WTC11 (cell line): Measurements from ENCODE around the gene PIP4K2C. TPM values are rescaled to one million over a fixed set of nuclear protein-coding genes. Genes with fewer than 3 reads are reported as not detected.
A peak's percentile ranks its signal among the peaks of the same experiment; 100 is the strongest.

Experiments
- ARID4B ChIP-seq: sonication (generic); formaldehyde crosslinking; IDR thresholded peaks from 2 replicates; pipeline ENCODE4 v1.8.0; 2023; ENCODE audit warnings: missing genetic modification reagents, mild to moderate bottlenecking, borderline replicate concordance
- CBFB ChIP-seq: sonication (generic); formaldehyde crosslinking; IDR thresholded peaks from 2 replicates; pipeline ENCODE4 v1.8.1; 2022; ENCODE audit warnings: mild to moderate bottlenecking, low read depth, missing genetic modification reagents
- CTCF ChIP-seq: fragments of 200-600 bp; IDR thresholded peaks from 2 replicates; pipeline ENCODE4 v1.8.0; 2022; ENCODE audit warnings: antibody characterized with exemption
- E2F4 ChIP-seq: sonication (generic); formaldehyde crosslinking; IDR thresholded peaks from 2 replicates; pipeline ENCODE4 v1.8.1; 2022; ENCODE audit warnings: low read depth, mild to moderate bottlenecking, moderate library complexity, missing genetic modification reagents, borderline replicate concordance
- ERG ChIP-seq: fragments of 250-450 bp; sonication (Bioruptor Pico); IDR thresholded peaks from 2 replicates; pipeline ENCODE4 v1.8.0; 2021; ENCODE audit warnings: mild to moderate bottlenecking
- ESRRA ChIP-seq: sonication (generic); formaldehyde crosslinking; IDR thresholded peaks from 2 replicates; pipeline ENCODE4 v1.8.1; 2022; ENCODE audit warnings: mild to moderate bottlenecking, missing genetic modification reagents, borderline replicate concordance
- FOXK1 ChIP-seq: sonication (generic); formaldehyde crosslinking; IDR thresholded peaks from 2 replicates; pipeline ENCODE4 v1.8.0; 2022; ENCODE audit warnings: mild to moderate bottlenecking, moderate library complexity, missing genetic modification reagents
- FOXP1 ChIP-seq: sonication (generic); formaldehyde crosslinking; IDR thresholded peaks from 2 replicates; pipeline ENCODE4 v1.8.0; 2022; ENCODE audit warnings: missing genetic modification reagents, mild to moderate bottlenecking, moderate library complexity, borderline replicate concordance
- JAZF1 ChIP-seq: fragments of 250-450 bp; sonication (Bioruptor Pico); IDR thresholded peaks from 2 replicates; pipeline ENCODE4 v1.9.0; 2021; ENCODE audit warnings: moderate library complexity, mild to moderate bottlenecking, inconsistent platforms
- MAX ChIP-seq: sonication (generic); formaldehyde crosslinking; IDR thresholded peaks from 2 replicates; pipeline ENCODE4 v1.8.0; 2022; ENCODE audit warnings: mild to moderate bottlenecking, missing genetic modification reagents
- MXD4 ChIP-seq: fragments of 250-450 bp; sonication (Bioruptor Pico); IDR thresholded peaks from 2 replicates; pipeline ENCODE4 v1.8.0; 2021; ENCODE audit warnings: mild to moderate bottlenecking, moderate library complexity, borderline replicate concordance
- NFE2L1 ChIP-seq: sonication (generic); formaldehyde crosslinking; IDR thresholded peaks from 2 replicates; pipeline ENCODE4 v1.8.1; 2023; ENCODE audit warnings: missing genetic modification reagents
- NFYB ChIP-seq: sonication (generic); formaldehyde crosslinking; conservative IDR thresholded peaks from 2 replicates; pipeline ENCODE4 v1.8.0; 2022; ENCODE audit warnings: low read depth, missing genetic modification reagents
- SMAD3 ChIP-seq: sonication (generic); formaldehyde crosslinking; IDR thresholded peaks from 2 replicates; pipeline ENCODE4 v1.8.0; 2022; ENCODE audit warnings: missing genetic modification reagents, mild to moderate bottlenecking, borderline replicate concordance
- SMAD4 ChIP-seq: sonication (generic); formaldehyde crosslinking; IDR thresholded peaks from 2 replicates; pipeline ENCODE4 v1.8.0; 2022; ENCODE audit warnings: mild to moderate bottlenecking, missing genetic modification reagents
- SP1 ChIP-seq: sonication (generic); formaldehyde crosslinking; conservative IDR thresholded peaks from 2 replicates; pipeline ENCODE4 v1.8.1; 2022; ENCODE audit warnings: missing genetic modification reagents
- TEAD4 ChIP-seq: sonication (generic); formaldehyde crosslinking; IDR thresholded peaks from 2 replicates; pipeline ENCODE4 v1.8.0; 2022; ENCODE audit warnings: mild to moderate bottlenecking, missing genetic modification reagents
- ZBTB21 ChIP-seq: sonication (generic); formaldehyde crosslinking; IDR thresholded peaks from 2 replicates; pipeline ENCODE4 v1.8.1; 2023; ENCODE audit warnings: mild to moderate bottlenecking, missing genetic modification reagents, borderline replicate concordance
- ZNF138 ChIP-seq: sonication (generic); formaldehyde crosslinking; conservative IDR thresholded peaks from 2 replicates; pipeline ENCODE4 v1.8.1; 2022; ENCODE audit warnings: mild to moderate bottlenecking, moderate library complexity, missing genetic modification reagents
- ZNF232 ChIP-seq: sonication (generic); formaldehyde crosslinking; IDR thresholded peaks from 2 replicates; pipeline ENCODE4 v1.8.0; 2022; ENCODE audit warnings: mild to moderate bottlenecking, missing genetic modification reagents
- ZNF416 ChIP-seq: fragments of 250-450 bp; sonication (Bioruptor Pico); IDR thresholded peaks from 2 replicates; pipeline ENCODE4 v1.9.0; 2021; ENCODE audit warnings: mild to moderate bottlenecking, inconsistent platforms
- ZNF671 ChIP-seq: fragments of 250-450 bp; sonication (Bioruptor Pico); IDR thresholded peaks from 2 replicates; pipeline ENCODE4 v1.8.0; 2021; ENCODE audit warnings: mild to moderate bottlenecking
- total RNA-seq: library from RNA; stranded (reverse); gene quantifications from 3 replicates; pipeline ENCODE4 v1.2.3, GENCODE V29; 2021
- TF ChIP-seq, protein P1 (sequence below): sonication (generic); formaldehyde crosslinking; IDR thresholded peaks from 2 replicates; pipeline ENCODE4 v1.8.1; 2023; ENCODE audit warnings: mild to moderate bottlenecking, missing genetic modification reagents, moderate library complexity
- TF ChIP-seq, protein P2 (sequence below): sonication (generic); formaldehyde crosslinking; IDR thresholded peaks from 2 replicates; pipeline ENCODE4 v1.8.0; 2023; ENCODE audit warnings: mild to moderate bottlenecking, missing genetic modification reagents
- TF ChIP-seq, protein P3 (sequence below): sonication (generic); formaldehyde crosslinking; IDR thresholded peaks from 2 replicates; pipeline ENCODE4 v1.8.1; 2023; ENCODE audit warnings: mild to moderate bottlenecking, moderate library complexity, missing genetic modification reagents

The PIP4K2C gene
- total RNA-seq, 1 experiment from 2014 or later: 25.4 TPM

DNA sequence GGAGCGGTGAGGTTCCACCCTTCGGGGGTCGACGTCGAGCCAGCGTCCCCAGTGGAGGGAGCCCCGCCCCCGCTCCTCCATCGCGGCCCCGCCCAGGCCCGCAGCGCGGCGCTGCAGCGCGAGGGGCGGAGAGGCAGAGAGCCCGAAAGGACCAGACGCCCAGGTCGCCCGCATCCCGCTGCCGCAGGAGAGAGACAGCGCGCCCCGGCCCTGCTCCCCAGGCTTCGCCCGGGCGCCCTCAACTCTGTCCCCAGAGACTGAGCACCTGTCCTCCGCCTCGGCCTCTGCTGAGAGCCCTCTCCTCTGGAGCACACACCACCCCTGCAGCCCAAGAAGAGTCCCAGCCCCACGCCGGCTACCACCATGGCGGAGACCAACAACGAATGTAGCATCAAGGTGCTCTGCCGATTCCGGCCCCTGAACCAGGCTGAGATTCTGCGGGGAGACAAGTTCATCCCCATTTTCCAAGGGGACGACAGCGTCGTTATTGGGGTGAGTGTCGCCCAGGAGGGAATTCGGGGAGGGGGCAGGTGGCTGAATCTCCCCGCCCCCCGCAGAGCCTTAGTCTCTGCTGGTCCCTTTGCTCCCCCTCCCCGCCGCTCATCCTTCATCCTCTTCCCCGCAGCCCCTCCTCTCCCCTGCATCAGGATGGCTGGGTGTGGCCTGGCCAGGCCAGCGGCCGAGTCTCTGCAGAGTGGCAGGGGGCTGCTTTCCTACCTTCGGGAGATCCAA lies 40.9 kb upstream of the PIP4K2C start, which contains the start of gene KIF5A (continued):
- TF ChIP-seq E2F4 (CRISPR knock-in tag) (no peak), ZNF671 (CRISPR knock-in tag) (no peak), MAX (CRISPR knock-in tag) (0 out of 2 replicates have a peak, but pooled peaks have one; percentile 22), ZNF232 (CRISPR knock-in tag) (0 out of 2 replicates have a peak, but pooled peaks have one; percentile 37), ZNF138 (no peak), FOXK1 (CRISPR knock-in tag) (no peak; the same call in 1 of the 2 replicates), CBFB (CRISPR knock-in tag) (no peak), JAZF1 (CRISPR knock-in tag) (no peak), SMAD4 (CRISPR knock-in tag) (no peak), SMAD3 (no peak), ZNF416 (no peak), TEAD4 (no peak), NFYB (CRISPR knock-in tag) (0 out of 2 replicates have a peak, but pooled peaks have one; percentile 20), FOXP1 (CRISPR knock-in tag) (no peak), ESRRA (CRISPR knock-in tag) (no peak), ERG (no peak), SP1 (CRISPR knock-in tag) (peak; percentile 69), NFE2L1 (CRISPR knock-in tag) (peak; percentile 61; the same call in 1 of the 2 replicates), CTCF (no peak), MXD4 (CRISPR knock-in tag) (no peak), ZBTB21 (no peak), ARID4B (CRISPR knock-in tag) (no peak)
- TF ChIP-seq, protein P1, sequence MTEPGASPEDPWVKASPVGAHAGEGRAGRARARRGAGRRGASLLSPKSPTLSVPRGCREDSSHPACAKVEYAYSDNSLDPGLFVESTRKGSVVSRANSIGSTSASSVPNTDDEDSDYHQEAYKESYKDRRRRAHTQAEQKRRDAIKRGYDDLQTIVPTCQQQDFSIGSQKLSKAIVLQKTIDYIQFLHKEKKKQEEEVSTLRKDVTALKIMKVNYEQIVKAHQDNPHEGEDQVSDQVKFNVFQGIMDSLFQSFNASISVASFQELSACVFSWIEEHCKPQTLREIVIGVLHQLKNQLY (CRISPR knock-in tag): 0 out of 2 replicates have a peak, but pooled peaks have one; percentile 60
- TF ChIP-seq, protein P2, sequence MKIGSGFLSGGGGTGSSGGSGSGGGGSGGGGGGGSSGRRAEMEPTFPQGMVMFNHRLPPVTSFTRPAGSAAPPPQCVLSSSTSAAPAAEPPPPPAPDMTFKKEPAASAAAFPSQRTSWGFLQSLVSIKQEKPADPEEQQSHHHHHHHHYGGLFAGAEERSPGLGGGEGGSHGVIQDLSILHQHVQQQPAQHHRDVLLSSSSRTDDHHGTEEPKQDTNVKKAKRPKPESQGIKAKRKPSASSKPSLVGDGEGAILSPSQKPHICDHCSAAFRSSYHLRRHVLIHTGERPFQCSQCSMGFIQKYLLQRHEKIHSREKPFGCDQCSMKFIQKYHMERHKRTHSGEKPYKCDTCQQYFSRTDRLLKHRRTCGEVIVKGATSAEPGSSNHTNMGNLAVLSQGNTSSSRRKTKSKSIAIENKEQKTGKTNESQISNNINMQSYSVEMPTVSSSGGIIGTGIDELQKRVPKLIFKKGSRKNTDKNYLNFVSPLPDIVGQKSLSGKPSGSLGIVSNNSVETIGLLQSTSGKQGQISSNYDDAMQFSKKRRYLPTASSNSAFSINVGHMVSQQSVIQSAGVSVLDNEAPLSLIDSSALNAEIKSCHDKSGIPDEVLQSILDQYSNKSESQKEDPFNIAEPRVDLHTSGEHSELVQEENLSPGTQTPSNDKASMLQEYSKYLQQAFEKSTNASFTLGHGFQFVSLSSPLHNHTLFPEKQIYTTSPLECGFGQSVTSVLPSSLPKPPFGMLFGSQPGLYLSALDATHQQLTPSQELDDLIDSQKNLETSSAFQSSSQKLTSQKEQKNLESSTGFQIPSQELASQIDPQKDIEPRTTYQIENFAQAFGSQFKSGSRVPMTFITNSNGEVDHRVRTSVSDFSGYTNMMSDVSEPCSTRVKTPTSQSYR (CRISPR knock-in tag): peak; percentile 26; the same call in 1 of the 2 replicates
- TF ChIP-seq, protein P3, sequence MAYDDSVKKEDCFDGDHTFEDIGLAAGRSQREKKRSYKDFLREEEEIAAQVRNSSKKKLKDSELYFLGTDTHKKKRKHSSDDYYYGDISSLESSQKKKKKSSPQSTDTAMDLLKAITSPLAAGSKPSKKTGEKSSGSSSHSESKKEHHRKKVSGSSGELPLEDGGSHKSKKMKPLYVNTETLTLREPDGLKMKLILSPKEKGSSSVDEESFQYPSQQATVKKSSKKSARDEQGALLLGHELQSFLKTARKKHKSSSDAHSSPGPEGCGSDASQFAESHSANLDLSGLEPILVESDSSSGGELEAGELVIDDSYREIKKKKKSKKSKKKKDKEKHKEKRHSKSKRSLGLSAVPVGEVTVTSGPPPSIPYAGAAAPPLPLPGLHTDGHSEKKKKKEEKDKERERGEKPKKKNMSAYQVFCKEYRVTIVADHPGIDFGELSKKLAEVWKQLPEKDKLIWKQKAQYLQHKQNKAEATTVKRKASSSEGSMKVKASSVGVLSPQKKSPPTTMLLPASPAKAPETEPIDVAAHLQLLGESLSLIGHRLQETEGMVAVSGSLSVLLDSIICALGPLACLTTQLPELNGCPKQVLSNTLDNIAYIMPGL (CRISPR knock-in tag): peak; percentile 77
